Measurements from ENCODE around the gene GLTP.

GLTP gene

DNA sequence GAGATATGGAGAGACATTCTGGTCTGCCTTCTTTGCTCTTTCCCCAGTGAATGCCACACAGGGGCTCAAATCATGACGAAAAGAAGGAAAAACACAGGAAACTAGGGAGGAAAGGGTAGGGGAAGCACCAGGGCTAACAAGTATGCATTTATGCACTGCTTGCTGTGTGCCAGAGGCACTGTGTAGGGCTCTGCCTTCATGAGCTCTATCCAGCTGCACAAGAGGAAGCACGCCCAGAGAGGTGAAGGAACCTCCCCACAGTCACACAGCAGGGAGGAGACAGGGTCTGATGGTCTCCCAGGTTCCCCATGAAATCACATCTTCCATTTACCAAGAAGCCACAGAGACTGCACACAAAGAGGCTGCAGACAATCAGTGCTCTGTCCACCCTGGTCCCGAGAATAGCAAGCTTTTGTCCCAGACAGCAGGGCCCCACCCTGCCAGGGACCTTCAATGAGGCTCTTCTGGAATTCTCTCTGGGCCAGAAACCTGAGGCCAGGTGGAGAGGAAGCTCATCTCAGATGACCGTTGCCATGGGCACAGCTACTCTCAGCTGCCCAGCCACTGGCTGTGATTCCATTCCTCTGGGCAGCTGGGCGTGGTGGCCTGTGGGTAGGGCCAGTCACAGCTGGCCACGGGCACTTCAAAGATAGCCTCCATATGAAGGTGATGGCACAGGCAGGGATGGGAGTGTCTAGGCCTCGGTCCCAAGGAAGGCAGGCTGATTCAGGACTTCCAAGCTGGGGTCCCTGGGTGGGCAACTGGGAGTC is 39.9 kb downstream of the GLTP start:
- DNase-seq, result no peak

DNA sequence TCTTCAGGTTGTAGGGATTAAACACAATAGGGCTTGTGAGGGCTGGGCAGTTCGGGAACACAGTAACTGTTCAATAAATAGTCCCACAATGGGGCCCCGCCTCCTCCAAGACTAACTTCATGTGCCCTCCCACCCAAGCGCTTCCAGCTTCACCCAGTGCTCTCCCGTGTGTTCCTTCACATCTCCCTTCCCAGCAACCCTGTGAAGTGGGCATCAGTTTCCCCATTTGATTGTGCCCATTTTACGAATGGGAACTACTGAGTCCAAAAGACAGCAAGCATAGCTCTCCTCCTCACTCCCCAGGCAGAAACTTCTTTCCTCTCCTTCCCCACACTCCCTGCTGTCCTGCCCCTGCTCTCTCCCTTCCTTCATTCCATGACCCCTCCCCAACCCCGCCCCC is 40.9 kb downstream of the GLTP start:
- DNase-seq, result no peak

DNA sequence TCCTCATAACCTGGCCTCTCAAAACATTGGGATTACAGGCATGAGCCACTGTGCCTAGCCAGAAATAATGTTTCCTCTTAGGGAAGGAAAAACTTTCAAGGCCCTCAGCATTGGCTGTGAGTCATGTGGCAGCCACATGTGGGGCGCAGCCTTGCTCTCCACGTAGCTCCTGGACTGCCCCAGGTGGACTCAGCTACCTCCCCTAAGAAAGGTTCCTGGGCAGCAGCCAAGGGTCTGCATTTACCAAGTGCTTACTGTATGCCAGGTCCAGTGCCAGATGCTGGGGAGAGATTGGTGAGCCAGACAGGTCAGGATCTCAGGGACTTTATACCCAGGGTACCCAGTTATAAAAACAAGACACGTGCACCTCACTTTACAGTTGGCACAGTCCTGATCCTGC is 43.4 kb downstream of the GLTP start:
- no peak for DNase-seq

DNA sequence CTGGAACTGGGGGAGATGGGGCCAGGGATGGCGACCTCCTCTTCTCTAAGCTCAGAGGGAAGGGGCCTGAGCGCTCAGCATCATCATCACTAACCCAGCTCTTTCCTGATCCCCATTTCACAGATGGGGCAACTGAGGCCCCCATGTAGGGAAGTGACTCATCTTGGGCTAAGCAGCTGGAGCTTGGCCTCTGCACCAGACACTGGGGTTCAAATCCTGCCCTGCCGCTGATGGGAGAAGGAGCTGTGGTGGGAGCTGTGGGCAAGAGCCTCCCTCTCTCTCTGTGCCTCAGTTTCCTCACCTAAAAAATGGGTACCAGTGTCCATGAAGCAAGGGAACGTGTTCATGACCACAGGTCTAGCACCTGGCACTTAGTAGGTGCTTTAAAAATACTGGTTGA is 44.5 kb downstream of the GLTP start:
- DNase-seq, result no peak

DNA sequence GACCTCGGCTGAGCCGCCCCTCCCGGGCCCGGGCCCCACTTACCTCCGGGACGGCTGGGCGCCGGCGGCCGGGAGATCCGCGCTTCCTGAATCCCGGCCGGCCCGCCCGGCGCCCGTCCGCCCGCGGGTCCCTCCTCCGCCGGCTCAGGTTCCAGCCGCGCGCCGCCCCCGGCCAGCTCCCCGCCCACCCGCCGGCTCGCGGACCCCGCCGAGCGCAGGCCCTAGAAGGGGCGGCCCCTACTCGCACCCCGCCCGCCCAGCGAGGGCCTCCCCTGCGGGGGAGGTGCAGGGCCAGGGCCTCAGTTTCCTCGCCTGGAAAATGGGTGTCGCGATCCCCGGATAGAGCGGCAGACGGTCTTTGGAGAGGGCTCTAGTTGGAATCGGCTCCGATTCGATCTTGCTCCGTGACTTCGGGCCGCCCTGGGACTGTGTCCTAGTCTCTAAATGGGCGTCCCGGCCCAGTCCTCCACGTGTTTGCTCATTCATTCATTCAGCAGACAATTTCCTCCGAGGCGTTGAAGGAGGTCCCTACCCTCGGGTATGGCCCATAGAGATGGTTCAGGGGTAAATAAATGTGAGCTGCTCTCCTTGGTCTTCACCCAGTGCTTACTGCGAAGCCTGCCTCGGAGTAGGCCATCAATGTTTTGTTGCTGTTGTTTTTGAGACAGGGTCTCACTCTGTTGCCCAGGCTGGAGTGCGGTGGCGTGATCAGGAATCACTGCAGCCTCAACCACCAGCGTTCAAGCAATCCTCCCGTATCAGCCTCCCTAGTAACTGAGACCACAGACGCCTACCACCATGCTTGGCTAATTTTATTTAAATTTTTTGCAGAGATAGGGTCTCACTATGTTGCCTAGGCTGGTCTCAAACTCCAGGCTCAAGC is 46.8 kb downstream of the GLTP start, which contains the start of gene TRPV4:
Gene TRPV4 (minus strand): TSS at position 92 of the 883 bp plus-strand sequence. CDS start 18,602 bp downstream, outside the sequence.
- DNase-seq, result no peak

DNA sequence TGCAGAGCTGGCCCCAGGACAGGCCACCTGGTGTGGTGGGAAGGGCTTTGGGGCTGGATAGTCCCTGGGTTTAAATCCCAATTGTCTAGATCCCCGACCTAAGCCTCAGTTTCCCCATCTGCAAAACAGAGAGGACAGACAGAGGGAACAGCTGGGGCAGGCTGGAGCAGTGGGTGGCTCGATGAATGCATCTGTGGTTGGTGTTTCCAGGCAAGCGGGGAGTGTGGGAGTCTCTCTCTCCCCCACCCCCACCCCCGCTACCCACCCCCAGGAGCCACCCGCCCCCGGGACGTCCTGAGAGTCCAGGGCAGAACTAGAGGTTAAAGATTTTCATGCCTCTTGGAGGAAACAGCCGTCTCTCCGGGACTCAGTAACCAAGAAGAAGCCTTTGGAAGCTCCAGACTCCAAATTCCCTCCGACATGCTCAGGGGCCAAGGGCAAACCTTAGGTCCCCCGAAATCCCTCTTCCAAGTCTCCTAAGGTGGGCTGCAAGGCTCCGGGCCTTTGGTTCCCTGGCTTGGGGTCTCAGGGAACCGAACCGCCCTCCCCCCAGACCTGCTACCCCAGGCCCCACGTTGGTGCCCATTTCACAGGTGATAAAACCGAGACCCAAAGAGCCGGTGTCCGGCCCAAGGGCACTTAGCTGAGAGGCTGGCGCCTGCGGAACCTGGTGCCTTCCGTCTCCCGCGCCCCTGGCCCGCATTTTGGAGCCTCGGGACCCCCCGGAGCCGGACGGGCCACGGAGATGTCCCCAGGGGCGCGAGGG is 47.6 kb downstream of the GLTP start:
- no peak for DNase-seq

DNA sequence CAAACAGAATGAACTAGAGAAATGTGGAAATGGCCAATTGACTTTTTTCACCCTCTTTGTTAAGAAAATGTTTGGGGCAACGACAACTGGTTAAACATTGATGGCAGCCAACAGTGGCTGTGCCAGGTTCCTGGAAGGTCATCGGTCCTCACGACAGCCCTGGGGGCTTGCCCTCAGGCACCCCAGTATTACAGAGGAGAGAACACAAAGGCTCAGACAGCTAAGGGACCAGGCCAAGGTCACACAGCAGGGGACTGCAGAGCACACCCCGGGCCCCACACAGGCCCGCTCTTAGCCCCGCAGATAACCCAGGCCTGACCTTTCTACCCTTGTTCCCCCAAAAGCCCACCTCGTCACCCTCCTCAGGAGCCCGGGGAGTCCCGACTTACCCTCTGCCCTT is 48.4 kb downstream of the GLTP start:
- DNase-seq, result no peak

DNA sequence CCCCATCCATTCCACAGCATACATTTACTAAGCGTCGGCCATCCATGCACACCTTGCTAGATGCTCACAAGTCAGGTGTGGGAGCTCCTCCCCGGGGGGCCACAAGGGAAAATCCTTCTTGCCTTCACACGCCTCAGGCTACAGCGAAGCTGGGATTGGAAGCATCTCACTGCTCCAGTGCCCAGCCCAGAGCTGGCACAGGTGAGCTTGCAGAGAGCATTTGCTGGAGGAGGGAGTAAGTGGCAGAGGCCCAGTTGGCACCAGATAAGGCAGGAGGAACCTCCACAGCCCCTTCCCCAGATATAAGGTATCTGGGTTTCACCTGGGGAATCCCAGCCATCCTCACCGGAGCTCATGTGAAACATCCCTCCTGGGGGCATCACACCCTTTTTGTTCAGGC is 49.0 kb downstream of the GLTP start:
- no peak for DNase-seq

DNA sequence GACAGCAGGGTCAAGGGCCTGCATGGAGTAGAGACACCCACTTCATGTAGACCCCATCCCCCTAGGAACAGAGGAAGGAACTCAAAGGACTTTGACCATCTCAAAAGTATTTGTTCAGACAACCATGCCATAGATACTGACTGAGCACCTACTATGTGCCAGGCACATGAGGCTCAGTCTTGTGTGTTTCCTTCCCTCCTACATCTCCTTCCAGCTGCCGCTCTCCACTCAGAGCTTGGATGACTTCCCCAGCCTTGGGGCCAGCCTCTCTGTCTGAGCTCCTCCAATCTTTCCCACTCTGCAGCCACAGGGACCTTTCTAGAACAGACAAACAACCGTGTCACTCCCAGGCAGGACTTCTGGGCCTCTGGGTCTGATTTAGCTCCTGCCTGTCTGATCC is 49.6 kb downstream of the GLTP start:
- DNase-seq, result no peak

DNA sequence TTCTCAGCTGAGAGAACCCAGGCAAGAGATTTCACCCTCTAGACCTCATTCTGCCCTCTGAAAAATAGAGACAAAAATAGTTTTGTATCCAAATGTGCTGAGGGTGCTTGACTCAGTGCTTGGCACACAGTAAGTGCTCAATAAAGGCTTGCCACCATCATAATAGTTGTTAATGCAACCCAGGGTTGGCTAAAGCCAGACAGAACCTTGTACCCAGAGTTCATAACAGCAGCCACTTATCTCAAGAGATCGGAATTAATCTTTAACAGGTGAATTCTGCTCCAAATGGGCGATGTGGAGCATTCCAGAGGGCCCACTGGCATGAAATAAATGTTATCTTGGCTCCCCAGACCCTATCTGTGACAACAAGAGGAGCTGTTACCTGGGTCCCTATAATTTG is 50.1 kb downstream of the GLTP start:
- no peak for DNase-seq

DNA sequence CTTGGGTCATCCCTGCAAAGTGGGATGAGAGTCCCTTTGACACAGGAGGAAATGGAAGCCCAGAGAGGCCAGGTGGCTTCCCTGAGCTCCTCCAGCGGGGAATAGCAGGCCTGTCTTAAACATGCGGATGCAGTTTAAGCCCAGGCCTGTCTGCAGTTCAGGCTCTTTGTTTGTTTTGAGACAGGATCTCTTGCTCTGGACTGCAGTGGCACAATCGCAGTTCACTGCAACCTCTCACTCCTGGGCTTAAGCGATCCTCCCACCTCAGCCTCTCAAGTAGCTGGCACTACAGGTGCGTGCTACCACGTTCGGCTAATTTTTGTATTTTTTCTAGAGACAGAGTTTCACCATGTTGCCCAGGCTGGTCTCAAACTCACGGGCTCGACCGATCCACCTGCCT is 50.7 kb downstream of the GLTP start:
- no peak for DNase-seq

DNA sequence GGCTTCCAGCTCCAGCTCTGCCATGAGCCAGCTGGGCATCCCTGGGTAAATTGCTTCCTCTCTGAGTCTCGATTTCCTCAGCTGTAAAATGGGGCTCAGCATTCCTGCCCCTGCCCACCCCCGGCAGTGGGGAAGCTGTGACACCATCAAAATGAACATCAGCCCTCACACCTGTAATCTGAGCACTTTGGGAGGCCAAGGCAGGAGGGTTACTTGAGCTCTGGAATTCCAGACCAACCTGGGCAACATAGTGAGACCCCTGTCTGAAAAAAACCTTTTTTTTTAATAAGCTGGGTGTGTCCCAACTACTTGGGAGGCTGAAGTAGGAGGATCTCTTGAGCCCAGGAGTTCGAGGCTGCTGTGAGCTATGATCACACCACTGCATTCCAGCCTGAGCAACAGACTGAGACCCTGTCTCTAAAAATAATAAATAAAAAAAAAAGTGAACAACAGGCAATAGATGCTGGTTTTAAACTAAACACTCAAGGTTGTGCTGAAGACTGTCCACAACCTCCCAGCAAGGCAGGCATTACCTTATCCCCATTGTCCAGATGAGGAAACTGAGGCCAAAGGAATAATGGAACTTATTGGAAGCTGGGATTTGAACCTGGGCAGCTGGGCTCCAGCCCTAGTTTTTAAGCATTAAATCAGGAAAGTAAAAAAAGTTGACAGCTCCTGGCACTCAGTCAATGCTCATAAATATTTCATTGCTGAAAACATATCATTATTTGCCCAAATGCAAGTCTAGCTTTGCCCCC is 51.4 kb downstream of the GLTP start:
- DNase-seq, result no peak

DNA sequence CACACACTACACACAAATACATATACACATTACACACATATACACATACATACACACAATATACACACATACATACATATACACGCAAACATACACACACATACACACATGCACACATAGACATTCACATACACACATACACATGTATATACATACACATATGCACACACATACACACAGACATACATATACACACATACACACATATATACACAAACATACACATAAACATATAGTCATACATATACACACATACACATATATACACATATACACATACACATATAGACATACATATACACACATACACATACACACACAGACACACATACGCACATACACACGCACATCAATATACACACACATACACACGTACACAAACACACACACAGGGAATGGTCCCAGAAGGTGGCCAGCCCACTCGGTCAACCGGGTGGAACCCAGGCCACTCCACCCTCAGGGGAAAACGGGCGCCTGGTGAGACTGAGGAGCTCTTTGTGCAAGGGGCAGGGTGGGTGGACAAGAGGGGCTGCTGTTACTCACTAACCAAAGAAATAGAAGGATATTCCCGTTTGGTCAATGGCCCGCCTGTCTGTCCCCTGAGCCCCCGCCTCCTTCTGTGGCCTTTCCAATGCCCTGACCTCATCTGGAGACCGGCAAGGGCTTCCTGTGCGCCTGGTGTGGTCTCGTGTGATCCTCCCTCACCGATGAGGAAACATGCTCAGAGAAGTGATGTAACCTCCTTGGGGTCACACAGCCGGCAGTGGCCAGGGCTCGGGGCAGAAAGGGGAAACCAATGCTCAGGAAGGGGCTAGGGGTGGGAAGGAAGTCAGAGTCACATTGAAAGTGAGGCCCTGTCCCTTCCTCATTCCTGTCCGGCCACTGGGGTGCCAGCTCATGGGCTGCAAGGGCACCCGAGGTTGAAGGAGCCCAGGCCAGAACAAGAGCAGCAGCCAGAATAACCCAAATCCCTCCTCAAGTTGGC is 52.5 kb downstream of the GLTP start:
- peak; percentile 22 to 85 for DNase-seq

DNA sequence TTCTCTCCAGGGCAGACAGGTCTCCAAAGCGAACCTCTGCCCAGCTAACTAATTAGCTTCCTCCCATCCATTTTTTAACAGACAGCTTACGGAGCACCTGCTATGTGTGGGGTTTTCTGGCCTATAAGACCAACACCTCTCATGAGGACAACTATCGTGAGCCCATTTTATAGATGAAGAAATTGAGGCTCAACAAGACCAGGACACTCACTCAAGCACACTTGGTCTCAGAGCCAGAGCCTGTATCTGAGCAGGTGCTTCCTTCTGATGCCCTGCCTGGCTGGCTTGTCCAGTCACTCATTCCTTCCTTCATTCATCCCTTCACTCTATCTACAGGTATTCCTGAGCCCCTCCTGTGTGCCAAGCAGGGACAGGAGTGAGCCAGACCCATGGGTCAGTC is 53.3 kb downstream of the GLTP start:
- DNase-seq, result no peak

DNA sequence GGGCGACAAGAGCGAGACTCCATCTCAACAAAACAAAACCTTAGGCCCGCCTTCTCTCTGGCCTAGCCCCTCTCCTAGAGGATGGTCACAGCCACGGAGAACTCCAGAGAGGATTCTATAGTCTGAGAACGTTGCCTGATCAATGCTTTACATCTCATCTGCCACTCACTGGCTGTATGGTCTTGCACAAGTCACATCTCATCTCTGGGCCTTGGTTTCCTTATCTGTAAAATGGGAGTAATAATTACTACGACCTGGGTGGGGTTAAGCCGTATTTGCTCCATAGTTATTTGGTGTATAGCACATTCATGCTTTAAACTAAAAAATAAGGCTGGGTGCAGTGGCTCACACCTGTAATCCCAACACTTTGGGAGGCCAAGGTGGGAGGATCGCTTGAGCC is 55.6 kb downstream of the GLTP start:
- no peak for DNase-seq

DNA sequence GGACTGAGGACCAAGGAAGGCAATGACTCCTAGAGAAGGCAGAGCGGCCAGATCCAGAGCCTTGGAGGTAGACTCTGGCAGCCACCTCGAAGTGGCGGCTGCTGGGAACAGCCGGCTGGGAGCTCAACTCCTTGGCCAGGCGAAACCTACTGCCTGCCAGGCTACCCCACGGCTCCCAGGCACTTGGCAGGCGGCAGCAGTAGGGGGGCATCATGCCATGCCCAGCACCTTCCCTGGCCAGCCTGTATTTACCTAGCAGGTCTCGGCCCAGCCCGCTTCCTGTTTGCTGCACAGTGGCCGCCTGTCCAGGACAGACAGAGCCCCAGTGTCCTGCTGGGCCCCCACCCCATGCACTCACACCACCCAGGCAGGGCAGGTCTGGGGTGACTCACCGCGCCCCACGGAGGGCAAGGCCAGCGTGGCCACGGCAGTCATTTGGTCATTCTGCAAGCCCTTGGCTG is 57.4 kb downstream of the GLTP start:
- no peak for DNase-seq

DNA sequence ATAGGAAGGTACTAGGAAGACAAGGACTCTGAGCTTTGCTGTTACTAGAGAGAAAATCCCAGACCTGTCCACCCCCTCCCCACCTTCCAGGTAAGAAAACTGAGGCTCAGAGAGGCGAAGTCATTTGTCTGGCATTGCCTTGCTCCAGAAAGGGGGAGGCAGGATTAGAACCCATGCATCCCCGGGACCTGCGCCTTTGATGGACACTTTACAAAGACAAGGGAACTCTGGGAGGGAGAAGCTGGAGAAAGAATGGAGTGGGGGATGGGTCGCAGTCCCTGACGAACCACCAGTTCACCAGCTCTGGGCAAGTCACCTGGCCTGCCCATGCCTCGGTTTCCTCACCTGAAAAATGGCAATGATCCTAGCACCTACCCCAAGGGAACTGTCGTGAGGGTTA is 57.9 kb downstream of the GLTP start:
- DNase-seq, result no peak

DNA sequence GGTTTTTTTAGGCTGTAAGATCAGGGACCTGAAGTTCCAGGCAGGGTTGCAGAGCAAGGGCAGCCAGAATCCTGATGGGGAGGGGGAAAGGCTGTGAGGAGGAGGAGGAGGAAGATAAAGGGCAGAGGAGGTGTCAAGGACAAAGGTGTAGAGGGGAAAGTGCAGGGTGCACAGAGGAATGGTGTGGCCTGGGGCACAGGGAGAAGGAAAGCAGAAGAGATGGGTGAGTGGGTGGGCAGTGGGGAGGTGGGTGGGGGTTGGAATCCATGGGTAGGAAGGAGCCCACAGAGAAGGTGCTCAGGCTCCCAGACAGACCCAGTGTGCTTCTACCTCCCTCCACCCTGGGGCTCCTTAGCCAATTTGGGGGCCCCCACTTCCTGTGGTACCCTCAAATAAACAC is 58.4 kb downstream of the GLTP start:
- DNase-seq, result no peak

DNA sequence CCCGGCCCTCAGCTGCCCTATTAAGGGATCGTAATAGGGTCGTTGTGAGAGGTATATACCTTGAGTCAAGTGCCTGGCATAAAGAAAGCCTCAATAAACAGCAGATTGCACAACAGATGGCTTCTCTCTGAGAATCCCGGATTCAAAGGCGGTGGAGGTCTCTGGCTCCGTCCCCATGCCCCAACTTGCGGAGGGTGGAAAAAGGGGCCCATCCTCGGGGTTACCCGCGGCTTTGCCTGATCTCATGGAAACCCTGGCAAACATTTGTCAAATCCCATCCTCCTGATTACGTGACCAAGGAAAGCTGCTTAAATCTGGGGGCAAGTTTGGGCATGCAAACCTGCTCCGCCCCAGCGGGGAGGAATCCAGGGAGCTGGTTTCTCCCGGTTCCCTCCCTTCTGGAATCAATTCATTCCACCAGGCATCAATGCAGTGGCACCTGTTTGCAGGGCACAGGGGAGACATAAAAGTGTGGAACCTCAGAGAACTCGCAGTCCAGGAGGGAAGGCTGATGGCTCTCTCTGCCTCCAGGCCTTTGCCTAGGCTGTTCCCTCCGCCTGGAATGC is 59.4 kb downstream of the GLTP start:
- DNase-seq, result no peak

DNA sequence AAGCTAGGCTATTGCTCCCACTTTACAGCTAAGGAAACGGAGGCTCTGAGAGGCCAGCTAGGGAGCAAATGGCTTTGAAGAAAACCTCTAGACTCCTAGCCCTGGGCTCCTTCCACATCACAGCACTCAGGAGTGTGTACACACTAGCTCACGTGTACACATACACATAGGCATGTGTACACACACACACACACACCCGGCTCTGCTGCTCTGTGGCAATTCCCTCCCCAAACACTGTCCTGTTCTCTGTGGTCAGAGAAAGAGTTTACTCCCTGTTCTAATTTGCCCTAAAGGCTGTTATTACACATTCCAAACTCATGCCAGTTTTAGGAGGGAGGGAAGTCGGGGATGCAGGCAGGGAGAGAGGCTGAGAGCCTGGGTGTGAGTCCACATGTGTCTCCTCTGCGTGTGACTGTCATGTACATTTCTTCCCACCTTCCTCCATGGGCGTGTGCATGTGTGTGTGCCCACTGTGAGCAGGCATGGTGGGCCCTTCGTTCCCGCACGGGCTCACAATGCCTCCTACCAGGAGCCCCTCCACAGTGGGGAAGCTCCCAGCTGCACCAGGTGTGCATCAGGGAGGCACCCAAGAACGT is 61.3 kb downstream of the GLTP start:
- no peak for DNase-seq

DNA sequence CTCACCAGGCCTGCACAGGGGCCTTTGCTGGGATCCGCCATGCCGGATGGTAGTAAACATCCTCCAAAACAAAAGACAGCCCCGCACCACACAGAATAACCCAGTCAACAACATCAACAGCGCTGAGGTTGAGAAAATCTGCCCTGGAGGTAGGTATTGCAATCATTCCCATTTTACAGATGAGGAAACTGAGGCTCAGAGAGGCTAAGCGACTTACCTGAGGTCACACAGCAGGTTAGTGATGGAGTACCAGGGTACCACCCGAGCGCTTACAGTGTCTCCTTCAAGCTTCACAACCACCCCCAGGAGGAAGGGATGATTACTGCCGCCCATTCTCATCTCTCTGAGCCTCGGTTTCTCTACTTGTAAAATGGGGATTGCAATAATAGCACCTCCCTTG is 62.1 kb downstream of the GLTP start:
- DNase-seq, result no peak

Data from CD4-positive, alpha-beta T cell treated with Interleukin-1 beta for 1 hour (primary cell).